Stimulated activated effector memory CD8-positive, alpha-beta T cell treated with anti-CD3 and anti-CD28 coated beads, Interleukin-12 subunit alpha, Interleukin-12 subunit beta, amount 100 ng/mL, for 72 hours (primary cell): ENCODE measurements around the gene SHMT2.

ENCODE experiments used
- ATAC-seq: fragments of 150-1000 bp; cut with Tn5 transposase; 2 replicates; pipeline ENCODE4 v1.10.0; 2021
- DNase-seq, 2 donors: peaks; one replicate each; pipeline ENCODE4 v3.0.0; 2021 to 2022; ENCODE audit warnings: low spot score in 2 of 2
- H3K27ac Mint-ChIP-seq: one replicate; pipeline ENCODE4 v1.8.0; 2022; ENCODE audit warnings: mild to moderate bottlenecking, mixed read lengths
- H3K36me3 Mint-ChIP-seq: one replicate; pipeline ENCODE4 v1.8.0; 2022; ENCODE audit warnings: mild to moderate bottlenecking, mixed read lengths
- H3K4me1 Mint-ChIP-seq: one replicate; pipeline ENCODE4 v1.8.0; 2022; ENCODE audit warnings: mixed read lengths
- H3K4me3 Mint-ChIP-seq: one replicate; pipeline ENCODE4 v1.8.0; 2022; ENCODE audit warnings: mild to moderate bottlenecking, mixed read lengths
- H3K9me3 Mint-ChIP-seq: one replicate; pipeline ENCODE4 v1.8.0; 2022; ENCODE audit warnings: mixed read lengths

The SHMT2 gene

GRCh38 chr12:57243521-57244311, 14.2 kb downstream of the SHMT2 start:
- ATAC-seq (peak; percentile 20), DNase-seq (peak; percentile 78 to 91)
- no peaks in the 10 kb centered on the region for H3K9me3 Mint-ChIP-seq
- H3K4me3 Mint-ChIP-seq, result peak overlapping the region; percentile 85
- peaks cover 16% of the 10 kb centered on the region for H3K36me3 Mint-ChIP-seq
- no peak overlapping the region for H3K27ac Mint-ChIP-seq
- H3K4me1 Mint-ChIP-seq, result peaks cover 57% of the 10 kb centered on the region

- Mint-ChIP-seq H3K4me1 (peaks cover 52% of the 10 kb centered on the region), H3K27ac (no peak overlapping the region), H3K4me3 (peak overlapping the region; percentile 85), H3K36me3 (peaks cover 12% of the 10 kb centered on the region), H3K9me3 (no peaks in the 10 kb centered on the region)
- ATAC-seq (no peak), DNase-seq (no peak)
Measured at GRCh38 chr12:57244312-57244696, 14.8 kb downstream of the SHMT2 start.

DNA sequence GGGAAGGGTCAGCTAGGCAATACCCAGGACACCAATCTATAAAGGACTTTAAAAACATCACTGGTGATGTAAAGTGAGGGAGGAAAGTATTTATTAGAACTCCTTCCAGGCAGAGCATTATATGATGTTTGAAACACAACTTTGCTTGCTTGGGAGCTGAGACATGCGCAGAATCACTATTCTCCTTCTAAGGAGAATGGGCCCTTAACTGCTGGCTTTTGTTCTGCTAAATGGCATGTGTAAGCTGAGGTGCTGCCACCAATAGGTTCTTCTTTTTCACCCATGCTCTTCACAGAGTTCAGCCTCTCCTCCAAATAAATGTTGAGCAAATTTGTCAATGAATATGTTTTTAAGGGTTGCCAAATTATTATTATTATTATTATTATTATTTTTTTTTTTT, 17.5 kb downstream of the SHMT2 start:
- Mint-ChIP-seq H3K9me3 (no peaks in the 10 kb centered on the region), H3K27ac (no peak overlapping the region), H3K4me3 (no peak overlapping the region), H3K36me3 (no peaks in the 10 kb centered on the region), H3K4me1 (peaks cover 24% of the 10 kb centered on the region)
- DNase-seq (no peak), ATAC-seq (no peak)

DNA sequence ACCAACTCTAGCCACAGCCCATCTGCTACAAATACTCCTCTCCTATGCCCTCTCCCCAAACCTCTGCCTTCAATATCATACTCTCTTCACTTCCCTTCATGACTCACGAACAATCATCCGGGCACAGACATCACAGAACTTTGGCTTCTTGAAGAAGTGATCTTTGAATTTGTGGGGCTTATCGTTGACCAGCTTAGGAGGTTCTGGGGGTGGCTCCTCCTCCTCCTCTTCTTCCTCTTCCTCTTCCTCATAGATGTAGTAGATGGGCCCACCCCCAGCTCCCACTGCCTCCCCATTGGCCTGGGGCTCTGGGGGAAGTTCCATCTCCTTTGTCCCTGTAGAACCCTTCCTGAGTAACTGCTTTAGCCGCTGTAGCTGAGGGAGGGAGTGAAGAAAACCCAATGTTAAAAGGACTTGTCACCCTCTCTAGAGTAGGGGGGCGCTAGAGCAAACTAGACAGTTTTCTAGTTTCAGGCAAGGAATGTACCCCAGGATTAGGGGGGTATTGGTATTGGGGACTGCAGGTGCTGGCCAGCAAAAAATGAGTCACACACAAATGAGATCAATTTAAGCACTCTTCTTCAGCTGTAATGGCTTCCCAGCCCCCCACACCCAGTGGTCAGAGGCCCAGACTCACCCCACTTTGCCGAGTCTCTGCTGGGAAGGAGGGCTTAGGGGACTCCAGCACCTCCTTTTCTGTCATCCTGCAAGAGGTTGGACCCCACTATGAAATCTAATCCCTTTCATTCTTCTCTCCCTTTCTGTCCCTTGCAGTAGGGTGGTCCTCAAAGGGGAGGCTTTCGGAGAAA, 19.6 kb downstream of the SHMT2 start:
- H3K4me1 Mint-ChIP-seq, result peaks cover 3% of the 10 kb centered on the region
- DNase-seq (no peak), ATAC-seq (no peak)
- H3K4me3 Mint-ChIP-seq, result no peak overlapping the region
- H3K36me3 Mint-ChIP-seq, result peaks cover 9% of the 10 kb centered on the region
- peak overlapping the region; percentile 7 for H3K27ac Mint-ChIP-seq
- H3K9me3 Mint-ChIP-seq, result no peaks in the 10 kb centered on the region

GRCh38 chr12:57250541-57250940, 21.0 kb downstream of the SHMT2 start:
- Mint-ChIP-seq H3K4me3 (no peak overlapping the region), H3K9me3 (no peaks in the 10 kb centered on the region), H3K27ac (no peak overlapping the region), H3K36me3 (peaks cover 15% of the 10 kb centered on the region), H3K4me1 (no peaks in the 10 kb centered on the region)
- DNase-seq, result no peak
- no peak for ATAC-seq

DNA sequence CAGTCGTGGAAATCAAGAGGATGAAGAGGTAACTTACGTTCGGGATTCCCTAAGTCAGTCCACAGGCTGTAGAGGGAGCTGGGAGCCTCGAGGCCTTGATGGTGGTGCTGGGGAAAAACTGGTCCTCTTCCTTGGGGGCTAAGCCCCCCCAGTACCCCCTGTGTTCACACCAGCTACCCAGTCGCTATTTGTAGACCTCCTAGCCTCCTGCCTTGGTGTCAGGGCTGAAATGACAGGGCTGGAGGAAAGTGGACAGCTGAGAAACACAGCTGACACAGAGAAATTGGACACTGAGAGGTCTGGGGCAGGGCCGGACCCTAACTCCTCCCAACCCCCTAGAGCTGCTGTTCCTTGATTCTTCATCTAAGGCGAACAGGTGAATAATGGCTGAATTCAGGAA, 21.4 kb downstream of the SHMT2 start, which contains the start of gene STAC3:
Gene STAC3, minus strand, starts transcription at position 232 of the 400 bp plus-strand sequence. CDS start 1,551 bp downstream, outside the sequence.
- ATAC-seq (no peak), DNase-seq (no peak)
- Mint-ChIP-seq H3K4me3 (no peak within 1 kb of the TSS), H3K4me1 (no peaks in the 10 kb centered on the region), H3K36me3 (peaks cover 19% of the 10 kb centered on the region), H3K27ac (no peak within 1 kb of the TSS), H3K9me3 (no peaks in the 10 kb centered on the region)

GRCh38 chr12:57254506-57255280, 25.2 kb downstream of the SHMT2 start:
- peaks cover 48% of the 10 kb centered on the region for H3K36me3 Mint-ChIP-seq
- H3K27ac Mint-ChIP-seq, result no peak overlapping the region
- ATAC-seq, result no peak
- H3K9me3 Mint-ChIP-seq, result no peaks in the 10 kb centered on the region
- H3K4me1 Mint-ChIP-seq, result no peaks in the 10 kb centered on the region
- no peak for DNase-seq
- no peak overlapping the region for H3K4me3 Mint-ChIP-seq

DNA sequence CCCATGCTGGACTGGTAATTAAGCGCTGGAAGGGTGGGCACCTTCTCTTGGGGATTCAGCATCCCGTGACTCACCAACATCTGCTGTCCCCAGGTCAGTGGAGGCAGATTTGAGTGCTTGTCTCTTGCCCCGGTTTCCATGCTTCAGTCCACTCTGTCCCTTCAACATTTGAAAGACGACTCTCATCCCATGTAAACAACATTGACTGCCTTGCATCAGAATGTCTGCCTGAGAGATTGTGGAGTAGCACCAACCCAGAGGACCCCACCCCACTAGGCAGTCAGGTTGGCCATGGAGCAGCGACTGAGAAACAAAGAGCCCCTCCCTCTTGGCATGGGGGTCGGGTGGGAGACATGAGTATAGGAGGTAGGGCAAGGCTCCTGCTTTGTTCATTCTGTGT, 26.4 kb downstream of the SHMT2 start:
- ATAC-seq, result no peak
- H3K36me3 Mint-ChIP-seq, result peaks cover 59% of the 10 kb centered on the region
- no peak overlapping the region for H3K27ac Mint-ChIP-seq
- H3K4me1 Mint-ChIP-seq, result no peaks in the 10 kb centered on the region
- no peaks in the 10 kb centered on the region for H3K9me3 Mint-ChIP-seq
- no peak overlapping the region for H3K4me3 Mint-ChIP-seq
- no peak for DNase-seq

- Mint-ChIP-seq H3K36me3 (peaks cover 62% of the 10 kb centered on the region), H3K4me1 (no peaks in the 10 kb centered on the region), H3K27ac (no peak overlapping the region), H3K4me3 (no peak overlapping the region), H3K9me3 (no peaks in the 10 kb centered on the region)
- ATAC-seq (no peak), DNase-seq (no peak)
Measured at GRCh38 chr12:57258977-57259970, 29.8 kb downstream of the SHMT2 start.

DNA sequence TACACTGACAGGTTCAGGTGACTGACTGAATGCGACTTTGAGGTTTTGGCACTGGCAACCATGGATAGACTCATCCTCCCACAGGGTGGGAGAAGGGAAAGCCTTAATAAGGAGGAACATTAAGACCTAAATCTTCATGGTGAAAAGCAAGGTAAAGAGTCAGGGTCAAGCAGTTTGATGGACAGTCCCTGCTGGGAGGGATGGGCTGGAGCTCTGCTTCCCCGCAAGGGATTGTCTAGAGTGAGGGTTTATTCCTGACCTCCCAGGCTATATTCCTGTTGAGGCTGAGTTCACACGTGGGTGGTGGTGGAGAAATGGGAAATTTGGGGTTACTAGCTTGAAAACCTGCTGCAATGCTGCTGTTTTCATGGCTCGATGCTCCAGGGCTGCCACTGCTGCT, 30.9 kb downstream of the SHMT2 start:
- DNase-seq, result no peak
- no peak for ATAC-seq
- Mint-ChIP-seq H3K4me1 (no peaks in the 10 kb centered on the region), H3K27ac (no peak overlapping the region), H3K4me3 (no peak overlapping the region), H3K9me3 (no peaks in the 10 kb centered on the region), H3K36me3 (peaks cover 66% of the 10 kb centered on the region)

- Mint-ChIP-seq H3K36me3 (peaks cover 67% of the 10 kb centered on the region), H3K4me1 (no peaks in the 10 kb centered on the region), H3K27ac (no peak overlapping the region), H3K4me3 (no peak overlapping the region), H3K9me3 (no peaks in the 10 kb centered on the region)
- DNase-seq, result no peak
- ATAC-seq, result no peak
Measured at GRCh38 chr12:57261428-57261865, 31.9 kb downstream of the SHMT2 start.

DNA sequence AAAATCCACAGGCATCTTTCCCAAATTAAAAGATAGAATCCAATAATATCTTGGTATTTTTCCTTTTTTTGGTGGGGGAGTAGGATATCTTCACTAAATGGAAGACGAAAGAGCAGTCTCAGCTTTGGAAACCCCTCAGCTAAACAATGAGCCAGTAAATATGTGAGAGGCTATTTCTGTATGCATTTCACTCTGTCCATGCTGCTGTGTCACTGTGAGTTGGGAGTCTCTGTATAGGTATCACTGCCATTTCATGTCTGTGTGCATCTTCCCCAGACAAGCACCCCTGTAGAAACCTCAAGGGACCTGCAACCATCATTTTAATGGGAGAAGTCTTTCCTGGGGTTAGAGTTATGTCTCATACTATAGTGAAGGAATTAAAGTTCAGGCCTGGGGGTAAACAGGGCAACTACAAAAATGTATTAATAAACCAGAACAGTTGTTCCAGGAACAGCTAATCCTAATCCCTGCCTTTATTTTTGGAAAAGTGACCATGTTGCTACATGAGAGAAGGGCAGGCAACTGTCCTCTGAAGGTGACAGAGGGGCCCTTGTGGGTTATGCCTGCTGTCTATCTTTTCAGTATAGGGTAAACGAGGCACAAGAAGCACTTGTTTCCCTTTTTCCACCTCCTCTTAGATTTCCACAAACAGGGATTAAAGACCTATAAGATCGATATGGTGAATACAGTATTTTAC, 32.8 kb downstream of the SHMT2 start:
- peaks cover 67% of the 10 kb centered on the region for H3K36me3 Mint-ChIP-seq
- H3K9me3 Mint-ChIP-seq, result no peaks in the 10 kb centered on the region
- DNase-seq (no peak), ATAC-seq (no peak)
- no peaks in the 10 kb centered on the region for H3K4me1 Mint-ChIP-seq
- H3K4me3 Mint-ChIP-seq, result no peak overlapping the region
- H3K27ac Mint-ChIP-seq, result no peak overlapping the region

- Mint-ChIP-seq H3K27ac (no peak overlapping the region), H3K4me1 (peaks cover 2% of the 10 kb centered on the region), H3K9me3 (no peaks in the 10 kb centered on the region), H3K4me3 (no peak overlapping the region), H3K36me3 (peaks cover 68% of the 10 kb centered on the region)
- ATAC-seq (no peak), DNase-seq (no peak)
Measured at GRCh38 chr12:57263096-57263495, 33.6 kb downstream of the SHMT2 start.

DNA sequence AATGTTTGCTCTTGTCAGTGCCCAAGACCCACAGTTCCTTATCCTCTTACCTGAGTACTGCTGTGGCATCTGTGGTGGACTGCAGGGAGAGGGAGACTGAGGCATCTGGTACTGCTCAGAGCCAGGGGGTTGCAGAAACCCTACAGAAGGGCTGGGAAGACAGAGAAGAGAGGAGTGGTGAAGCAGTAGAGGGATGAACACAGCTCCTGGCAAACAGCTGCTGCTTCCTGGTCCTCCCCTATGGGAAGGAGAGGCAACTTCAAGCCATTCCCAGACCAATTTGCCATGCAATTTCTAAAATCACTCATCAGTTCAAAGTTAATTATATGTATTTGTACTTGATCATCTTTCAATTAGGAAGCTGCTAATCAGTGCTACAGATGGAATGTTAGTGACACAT, 37.2 kb downstream of the SHMT2 start:
- Mint-ChIP-seq H3K4me3 (no peak overlapping the region), H3K4me1 (peaks cover 16% of the 10 kb centered on the region), H3K36me3 (peaks cover 78% of the 10 kb centered on the region), H3K9me3 (no peaks in the 10 kb centered on the region), H3K27ac (peak overlapping the region; percentile 56)
- ATAC-seq, result no peak
- DNase-seq, result no peak
